Neuronal stem cell (in vitro differentiated cells): ENCODE data around the gene LRRC37B.
"Not testable (repeated sequence)": the region's sequence is repeated elsewhere in the genome, so short reads cannot be mapped to it uniquely, and the experiment has no call there.

ENCODE experiments used
- DNase-seq: peaks from one replicate; pipeline ENCODE4 v3.0.0-alpha.2; 2013; ENCODE audit warnings: low spot score
- H2AFZ ChIP-seq: one replicate; pipeline ENCODE4 v1.6.1; 2013; ENCODE audit warnings: mild to moderate bottlenecking, low read length, inconsistent platforms
- H2AK5ac ChIP-seq: 2 replicates; pipeline ENCODE4 v1.6.1; 2013; ENCODE audit warnings: low read depth, mild to moderate bottlenecking, inconsistent platforms, low read length, moderate library complexity, mixed read lengths
- H2BK120ac ChIP-seq: 2 replicates; pipeline ENCODE4 v1.6.1; 2013; ENCODE audit warnings: low read depth, mild to moderate bottlenecking, inconsistent platforms, low read length, moderate library complexity, mixed read lengths
- H2BK12ac ChIP-seq: one replicate; pipeline ENCODE4 v1.6.1; 2013; ENCODE audit warnings: low read length, inconsistent platforms
- H2BK15ac ChIP-seq: 2 replicates; pipeline ENCODE4 v1.6.1; 2013; ENCODE audit warnings: mild to moderate bottlenecking, low read length, inconsistent platforms, mixed read lengths
- H2BK5ac ChIP-seq: one replicate; pipeline ENCODE4 v1.6.1; 2013; ENCODE audit warnings: inconsistent platforms, mild to moderate bottlenecking, low read length, moderate library complexity
- H3K14ac ChIP-seq: one replicate; pipeline ENCODE4 v1.6.1; 2013; ENCODE audit warnings: low read length, inconsistent platforms
- H3K18ac ChIP-seq: 2 replicates; pipeline ENCODE4 v1.6.1; 2013; ENCODE audit warnings: low read length, inconsistent platforms
- H3K23ac ChIP-seq: 2 replicates; pipeline ENCODE4 v1.6.1; 2013; ENCODE audit warnings: low read depth, mild to moderate bottlenecking, mixed read lengths, low read length, inconsistent platforms; ENCODE audit not compliant: poor library complexity
- H3K27ac ChIP-seq: replicated peaks from 3 replicates; pipeline ENCODE4 v1.5.1; 2013; ENCODE audit warnings: low read length, inconsistent platforms
- H3K27me3 ChIP-seq, 3 experiments: 2 replicates each; pipeline ENCODE4 v1.6.1; 2013; ENCODE audit warnings: low read length in 3 of 3, mild to moderate bottlenecking in 2 of 3, inconsistent platforms in 1 of 3, low read depth in 1 of 3, mixed read lengths in 1 of 3, moderate library complexity in 1 of 3; ENCODE audit not compliant: control insufficient read depth in 3 of 3, insufficient read depth in 3 of 3
- H3K36me3 ChIP-seq, 2 donors: replicated peaks in 1 of 2; 2 replicates each; pipeline ENCODE4 v1.6.1; 2013; ENCODE audit warnings: low read length in 2 of 2; ENCODE audit not compliant: control insufficient read depth in 2 of 2, insufficient read depth in 2 of 2
- H3K4ac ChIP-seq: 2 replicates; pipeline ENCODE4 v1.6.1; 2013; ENCODE audit warnings: inconsistent platforms, mild to moderate bottlenecking, low read length, moderate library complexity
- H3K4me1 ChIP-seq, 2 donors: 1 replicate in 1 of 2; 2 replicates in 1 of 2; pipeline ENCODE4 v1.6.1; 2013; ENCODE audit warnings: low read length in 2 of 2, low read depth in 1 of 2; ENCODE audit not compliant: control insufficient read depth in 2 of 2, insufficient read depth in 1 of 2
- H3K4me2 ChIP-seq: one replicate; pipeline ENCODE4 v1.6.1; 2013; ENCODE audit warnings: mild to moderate bottlenecking, low read length, inconsistent platforms; ENCODE audit not compliant: insufficient read depth, poor library complexity, severe bottlenecking
- H3K4me3 ChIP-seq, 2 donors: 2 replicates each; pipeline ENCODE4 v1.5.1; 2013; ENCODE audit warnings: low read length in 2 of 2, mild to moderate bottlenecking in 2 of 2, inconsistent platforms in 1 of 2, moderate library complexity in 1 of 2
- H3K79me1 ChIP-seq: one replicate; pipeline ENCODE4 v1.6.1; 2013; ENCODE audit warnings: low read depth, mild to moderate bottlenecking, inconsistent platforms, low read length, moderate library complexity
- H3K9ac ChIP-seq: one replicate; pipeline ENCODE4 v1.6.1; 2013; ENCODE audit warnings: mild to moderate bottlenecking, low read depth, low read length, inconsistent platforms; ENCODE audit not compliant: poor library complexity
- H3K9me3 ChIP-seq, 2 donors: replicated peaks in 1 of 2; 2 replicates each; pipeline versions ENCODE3 to v1.6.1; 2013; ENCODE audit warnings: low read length in 2 of 2, mild to moderate bottlenecking in 2 of 2, inconsistent platforms in 1 of 2, low read depth in 1 of 2, mixed read lengths in 1 of 2, moderate library complexity in 1 of 2; ENCODE audit not compliant: control insufficient read depth in 2 of 2, insufficient read depth in 1 of 2
- H4K8ac ChIP-seq: one replicate; pipeline ENCODE4 v1.6.1; 2013; ENCODE audit warnings: low read depth, mild to moderate bottlenecking, inconsistent platforms, low read length, moderate library complexity
- H4K91ac ChIP-seq: one replicate; pipeline ENCODE4 v1.6.1; 2013; ENCODE audit warnings: low read length, low read depth, mild to moderate bottlenecking, inconsistent platforms; ENCODE audit not compliant: poor library complexity
- WGBS, 2 donors: extraction: QIAGEN DNeasy Blood & Tissue Kit; methylation state at CpG; one replicate each; pipeline ENCODE4 v1.1.7; 2013; ENCODE audit warnings: missing lambda C conversion rate in 2 of 2, mixed read lengths in 1 of 2; ENCODE audit not compliant: insufficient read length in 2 of 2, insufficient replicate concordance in 1 of 2; ENCODE audit errors: extremely low coverage in 2 of 2; 5-methylcytosine and 5-hydroxymethylcytosine counted together

Gene LRRC37B

DNA sequence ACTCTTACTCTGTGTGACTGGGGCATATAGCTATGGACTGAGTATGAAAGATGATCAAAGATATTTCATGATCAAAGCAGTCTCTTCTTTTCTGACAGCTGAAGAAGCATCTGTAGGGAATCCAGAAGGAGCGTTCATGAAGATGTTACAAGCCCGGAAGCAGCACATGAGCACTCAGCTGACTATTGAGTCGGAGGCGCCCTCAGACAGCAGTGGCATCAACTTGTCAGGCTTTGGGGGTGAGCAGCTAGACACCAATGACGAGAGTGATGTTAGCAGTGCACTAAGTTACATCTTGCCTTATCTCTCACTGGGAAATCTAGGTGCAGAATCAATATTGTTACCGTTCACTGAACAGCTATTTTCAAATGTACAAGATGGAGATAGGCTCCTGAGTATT is 40.5 kb downstream of the LRRC37B start:
- not testable (repeated sequence) for H3K27ac ChIP-seq, H2AK5ac ChIP-seq, H2BK5ac ChIP-seq, H3K9me3 ChIP-seq, H3K4ac ChIP-seq, H3K4me2 ChIP-seq, H2AFZ ChIP-seq, H3K27me3 ChIP-seq, H3K14ac ChIP-seq, H3K4me3 ChIP-seq, H3K23ac ChIP-seq, H3K18ac ChIP-seq, H3K4me1 ChIP-seq, DNase-seq, H4K91ac ChIP-seq, H2BK15ac ChIP-seq, H2BK120ac ChIP-seq, H3K79me1 ChIP-seq, H4K8ac ChIP-seq, H3K9ac ChIP-seq, H2BK12ac ChIP-seq
- no CpG with 5 or more reads among the region's 6 CpGs for WGBS, 2 donors
- peaks cover 0 to 21% of the 10 kb centered on the region in 2 donors for H3K36me3 ChIP-seq

DNA sequence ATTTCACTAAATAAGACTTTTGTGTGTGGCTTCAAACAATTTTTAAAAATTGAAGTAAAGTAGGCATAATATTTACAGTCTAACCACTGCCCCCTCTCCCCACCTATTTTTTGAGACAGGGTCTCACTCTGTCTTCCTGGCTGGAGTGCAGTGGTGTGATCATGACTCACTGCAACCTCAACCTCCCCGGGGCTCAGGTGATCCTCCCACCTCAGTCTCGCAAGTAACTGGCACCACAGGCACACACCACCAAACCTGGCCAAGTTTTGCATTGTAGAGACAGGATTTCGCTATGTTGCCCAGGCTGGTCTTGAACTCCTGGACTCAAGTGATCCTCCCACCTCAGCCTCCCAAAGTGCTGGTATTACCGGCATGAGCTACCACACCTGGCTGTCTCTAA is 47.8 kb downstream of the LRRC37B start:
- not testable (repeated sequence) for H3K4me2 ChIP-seq, H2BK15ac ChIP-seq, H2AFZ ChIP-seq, H2BK5ac ChIP-seq, H3K9ac ChIP-seq, DNase-seq, H2AK5ac ChIP-seq, H3K36me3 ChIP-seq, H4K91ac ChIP-seq, H3K27ac ChIP-seq, H3K27me3 ChIP-seq, H3K79me1 ChIP-seq, H3K14ac ChIP-seq, H2BK120ac ChIP-seq, H4K8ac ChIP-seq, H3K9me3 ChIP-seq, H3K4ac ChIP-seq, H3K23ac ChIP-seq, H2BK12ac ChIP-seq, H3K18ac ChIP-seq, H3K4me1 ChIP-seq, H3K4me3 ChIP-seq
- WGBS, 2 donors = no CpG with 5 or more reads among the region's 4 CpGs

DNA sequence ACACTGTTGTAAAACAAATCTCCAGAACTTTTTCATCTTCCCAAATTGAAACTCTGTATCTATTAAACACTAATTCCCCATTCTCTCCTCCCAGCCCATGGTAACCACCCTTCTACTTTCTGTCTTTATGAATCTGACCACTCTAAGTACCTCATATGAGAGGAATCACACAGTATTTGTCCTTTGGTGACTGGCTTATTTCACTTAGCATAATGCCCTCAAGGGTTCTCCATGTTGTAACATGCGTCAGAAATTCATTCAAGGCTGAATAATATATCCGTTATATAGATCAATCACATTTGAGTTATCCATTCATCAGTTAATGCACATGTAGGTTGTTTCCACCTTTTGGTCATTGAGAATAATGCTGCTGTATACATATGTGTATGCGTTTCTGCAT is 48.2 kb downstream of the LRRC37B start:
- not testable (repeated sequence) for H2BK12ac ChIP-seq, H3K4me3 ChIP-seq, H3K36me3 ChIP-seq, H2AK5ac ChIP-seq, H2BK15ac ChIP-seq, H4K91ac ChIP-seq, H3K14ac ChIP-seq, H3K9ac ChIP-seq, H2BK120ac ChIP-seq, H3K9me3 ChIP-seq, H3K27me3 ChIP-seq, DNase-seq, H3K4ac ChIP-seq, H3K27ac ChIP-seq, H3K18ac ChIP-seq, H3K79me1 ChIP-seq, H3K4me2 ChIP-seq, H3K4me1 ChIP-seq, H2BK5ac ChIP-seq, H3K23ac ChIP-seq, H2AFZ ChIP-seq, H4K8ac ChIP-seq
- WGBS, 2 donors = no CpG with 5 or more reads among the region's 3 CpGs

DNA sequence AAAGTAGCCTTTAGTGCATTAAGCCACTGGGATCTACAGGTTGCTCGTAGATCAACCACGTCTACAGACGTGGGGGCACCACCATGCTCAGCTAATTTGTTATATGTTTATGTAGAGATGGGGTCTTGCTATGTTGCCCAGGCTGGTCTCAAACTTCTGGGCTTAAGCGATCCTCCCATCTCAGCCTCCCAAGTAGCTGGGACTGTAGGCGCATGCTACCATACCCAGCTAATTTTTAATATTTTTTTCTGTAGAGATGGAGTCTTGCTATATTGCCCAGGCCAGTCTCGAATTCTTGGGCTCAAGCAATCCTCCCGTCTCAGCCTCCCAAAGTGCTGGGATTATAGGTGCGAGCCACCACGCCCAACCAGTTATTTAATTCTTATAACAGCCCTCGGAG is 49.3 kb downstream of the LRRC37B start:
- DNase-seq, H3K14ac ChIP-seq, H2BK15ac ChIP-seq, H3K23ac ChIP-seq, H2BK120ac ChIP-seq, H3K27ac ChIP-seq, H2AFZ ChIP-seq, H3K4me1 ChIP-seq, H3K79me1 ChIP-seq, H3K9ac ChIP-seq, H4K91ac ChIP-seq, H4K8ac ChIP-seq, H3K27me3 ChIP-seq, H2AK5ac ChIP-seq, H3K9me3 ChIP-seq, H3K18ac ChIP-seq, H3K4ac ChIP-seq, H2BK5ac ChIP-seq, H3K4me2 ChIP-seq, H3K4me3 ChIP-seq, H2BK12ac ChIP-seq, H3K36me3 ChIP-seq: not testable (repeated sequence)
- no CpG with 5 or more reads among the region's 10 CpGs for WGBS, 2 donors
